Heart right ventricle (tissue), 16 donors: ENCODE data around the gene CFAP157. TPM values are rescaled to one million over a fixed set of nuclear protein-coding genes. Genes with fewer than 3 reads are reported as not detected.

Source experiments
- ATAC-seq, 8 donors: fragments of 200-7000 bp; cut with Tn5 transposase; one replicate each; pipeline ENCODE4 v1.9.1; 2020; ENCODE audit warnings: mild to moderate bottlenecking in 8 of 8, moderate library complexity in 8 of 8, moderate number of reproducible peaks in 1 of 8
- DNase-seq, 2 donors: peaks; one replicate each; pipeline ENCODE4 v3.0.0-alpha.2; 2020
- H3K27ac ChIP-seq, 10 donors: fragments of 200-600 bp; sonication (generic) in 2 of 10; one replicate each; pipeline versions ENCODE4 v1.5.0 to v1.8.0; 2020 to 2022; ENCODE audit warnings: mild to moderate bottlenecking in 3 of 10
- H3K27me3 ChIP-seq, 7 donors: fragments of 200-600 bp; one replicate each; pipeline ENCODE4 v1.8.0; 2021 to 2022; ENCODE audit warnings: mild to moderate bottlenecking in 2 of 7
- H3K36me3 ChIP-seq, 9 donors: fragments of 200-600 bp; sonication (generic) in 1 of 9; one replicate each; pipeline versions ENCODE4 v1.5.0 to v1.8.0; 2020 to 2022; ENCODE audit warnings: mild to moderate bottlenecking in 2 of 9
- H3K4me1 ChIP-seq, 9 donors: fragments of 200-600 bp; sonication (generic) in 1 of 9; one replicate each; pipeline versions ENCODE4 v1.5.0 to v1.8.0; 2020 to 2022; ENCODE audit warnings: mild to moderate bottlenecking in 4 of 9
- H3K4me3 ChIP-seq, 10 donors: fragments of 200-600 bp; sonication (generic) in 2 of 10; one replicate each; pipeline versions ENCODE4 v1.5.0 to v1.8.0; 2020 to 2022; ENCODE audit warnings: mild to moderate bottlenecking in 7 of 10, moderate library complexity in 2 of 10
- H3K9me3 ChIP-seq, 11 donors: fragments of 200-600 bp in 10 of 11; sonication (generic) in 2 of 11; one replicate each; pipeline versions ENCODE4 v1.5.0 to v1.8.0; 2013 to 2022; ENCODE audit warnings: mild to moderate bottlenecking in 2 of 11, control low read depth in 1 of 11, moderate library complexity in 1 of 11
- CTCF ChIP-seq, 9 donors: fragments of 200-600 bp; sonication (generic) in 2 of 9; IDR thresholded peaks; one replicate each; pipeline versions ENCODE4 v1.5.0 to v1.8.0; 2021 to 2022; ENCODE audit warnings: antibody characterized with exemption in 9 of 9, mild to moderate bottlenecking in 5 of 9, moderate library complexity in 1 of 9
- WGBS, 2 donors: extraction: QIAGEN DNeasy Blood & Tissue Kit; methylation state at CpG; one replicate each; pipeline ENCODE4 v1.1.7; 2013; ENCODE audit warnings: inconsistent platforms in 1 of 2; 5-methylcytosine and 5-hydroxymethylcytosine counted together
- intact Hi-C, 10 donors: fragments of 100-400 bp; cut with DNase I; formaldehyde crosslinking; loops; one replicate each; pipeline versions ENCODE4 v1.11.1 to v1.14.2; 2022
- polyA plus RNA-seq, 2 donors: library from polyadenylated mRNA; stranded (reverse); fragments of 200-250 nt; gene quantifications; one replicate each; pipeline ENCODE4 v1.2.3, GENCODE V29; 2013
- total RNA-seq, 10 donors: library from RNA; stranded (reverse); fragmentation: NEBNext Ultra II Directional in 3 of 10; extraction: Animal tissue kit (Norgen Biotek cat#: 25700) in 3 of 10; gene quantifications; one replicate each; pipeline versions ENCODE4 v1.2.1 to v1.2.4, GENCODE V29; 2021 to 2023
- donor health status: Arrhythmogenic right ventricular cardiomyopathy.
- donor health status: ischemic (EF 13 %, LVEDD 7.1; RV severe dilation, severe dysfunction).
- donor health status: healthy with polysubstance abuse.
- donor health status: DM: no; HTN: yes; CAD: no.
- donor health status: DM: no; HTN: no; CAD: no.
- donor health status: ischemic (EF 25% LVEDD 6.9; RV normal size, moderate dysfunction).
- donor health status: ischemic (EF 25% LVEDD 5.7; RV mildly dilated, moderate dysfunction).
- donor health status: healthy.
- donor health status: DM: yes; HTN: yes; CAD: no.
- donor health status: Ischemic cardiomyopathy.
- donor health status: ischemic (EF 35%, LVEDD 5.7; RV mildly dilated, moderate dysfunction).
- donor health status: nonischemic (EF 11% LVEDD 7.7; RV severe dilation, severe dysfunction).
- donor health status: DM: yes; HTN: yes; CAD: no.
- donor health status: PGD.
- donor health status: ischemic (EF 29% LVEDD 5.4; RV normal size, mild dysfunction).
- donor health status: nonischemic (EF 23%, LVEDD 6.1; RV moderate dilation, normal function).

The CFAP157 gene
- total and polyA plus RNA-seq, 12 donors: 0.10 to 0.19 (median 0.14) TPM; not detected in 8

GRCh38 chr9:127673234-127673633 is 33.6 kb upstream of the CFAP157 start:
- ATAC-seq (no peak), DNase-seq (no peak)
- no peaks in the 10 kb centered on the region for H3K9me3 ChIP-seq
- no peaks in the 10 kb centered on the region for H3K4me1 ChIP-seq
- H3K4me3 ChIP-seq: no peak overlapping the region
- 92 to 93% methylated on average over 7 of the region's 7 CpGs for WGBS, 2 donors
- no peak for TF ChIP-seq CTCF (IDR thresholded peaks at IDR 0.05)
- H3K36me3 ChIP-seq: peaks cover 0 to 100% (median 52%) of the 10 kb centered on the region in 9 donors
- H3K27me3 ChIP-seq: no peaks in the 10 kb centered on the region
- intact Hi-C loops: no loop called here
- H3K27ac ChIP-seq: no peak overlapping the region

- Histone ChIP-seq H3K27me3 (no peaks in the 10 kb centered on the region), H3K4me3 (no peak overlapping the region), H3K9me3 (no peaks in the 10 kb centered on the region), H3K36me3 (peaks cover 0 to 100% (median 72%) of the 10 kb centered on the region in 9 donors), H3K4me1 (no peaks in the 10 kb centered on the region), H3K27ac (no peak overlapping the region)
- intact Hi-C loops: no loop called here
- DNase-seq (no peak), ATAC-seq (peak in 3 of 8 donors; percentile 56 to 77 (median 73))
- 88 to 89% methylated on average over 12 of the region's 12 CpGs for WGBS, 2 donors
- TF ChIP-seq CTCF (IDR thresholded peaks at IDR 0.05): no peak
These were observed 30.1 kb upstream of the CFAP157 start for GRCh38 chr9:127676638-127677037.

GRCh38 chr9:127679506-127679905 is 27.3 kb upstream of the CFAP157 start:
- intact Hi-C loops: no loop called here
- Histone ChIP-seq H3K9me3 (no peaks in the 10 kb centered on the region), H3K36me3 (peaks cover 0 to 100% (median 72%) of the 10 kb centered on the region in 9 donors), H3K4me3 (no peak overlapping the region), H3K4me1 (no peaks in the 10 kb centered on the region), H3K27ac (no peak overlapping the region), H3K27me3 (no peaks in the 10 kb centered on the region)
- DNase-seq (no peak), ATAC-seq (no peak)
- no peak for TF ChIP-seq CTCF (IDR thresholded peaks at IDR 0.05)
- 85 to 88% methylated on average over 2 of the region's 2 CpGs for WGBS, 2 donors

GRCh38 chr9:127680226-127680625 is 26.6 kb upstream of the CFAP157 start:
- intact Hi-C loops: no loop called here
- H3K36me3 ChIP-seq: peaks cover 0 to 100% (median 75%) of the 10 kb centered on the region in 9 donors
- no peaks in the 10 kb centered on the region for H3K27me3 ChIP-seq
- no peaks in the 10 kb centered on the region for H3K4me1 ChIP-seq
- H3K27ac ChIP-seq: no peak overlapping the region
- no peak for TF ChIP-seq CTCF (IDR thresholded peaks at IDR 0.05)
- 93 to 94% methylated on average over 11 of the region's 11 CpGs for WGBS, 2 donors
- DNase-seq (no peak), ATAC-seq (no peak)
- no peaks in the 10 kb centered on the region for H3K9me3 ChIP-seq
- H3K4me3 ChIP-seq: no peak overlapping the region
